H1 (cell line): Measurements from ENCODE around the gene EIPR1. TPM values are rescaled to one million over a fixed set of nuclear protein-coding genes. Genes with fewer than 3 reads are reported as not detected.

Experiments
- CTCF ChIA-PET: fragments of 300-600 bp; sonication (Branson Sonifier 250); formaldehyde crosslinking; loops from one replicate; lab custom pipeline; 2021; ENCODE audit not compliant: partially characterized antibody; lab: Charles Lee
- POLR2A ChIA-PET: fragments of 300-600 bp; sonication (Branson Sonifier 250); formaldehyde crosslinking; loops from one replicate; lab custom pipeline; 2021; ENCODE audit warnings: inconsistent platforms; ENCODE audit not compliant: partially characterized antibody; lab: Charles Lee
- DNase-seq, 2 experiments: peaks; one replicate each; pipeline versions ENCODE4 v3.0.0 to v3.0.0-alpha.2; 2010 to 2022; ENCODE audit warnings: low spot score in 2 of 2, low read depth in 1 of 2, mixed read lengths in 1 of 2
- FAIRE-seq: peaks from 2 replicates; lab custom pipeline; 2011; peaks lifted over from hg19 to GRCh38; lab: Jason Lieb, UNC
- H2AFZ ChIP-seq: 2 replicates; pipeline ENCODE4 v1.8.1; 2012; ENCODE audit warnings: low read length, inconsistent platforms
- H2AK5ac ChIP-seq: 2 replicates; pipeline ENCODE4 v1.6.1; 2013; ENCODE audit warnings: low read depth, low read length
- H2BK120ac ChIP-seq: replicated peaks from 2 replicates; pipeline ENCODE3; 2013; ENCODE audit warnings: low read depth, low read length, inconsistent platforms
- H2BK12ac ChIP-seq: 2 replicates; pipeline ENCODE4 v1.6.1; 2013; ENCODE audit warnings: low read depth, low read length
- H2BK15ac ChIP-seq: 2 replicates; pipeline ENCODE4 v1.6.1; 2013; ENCODE audit warnings: low read length
- H2BK20ac ChIP-seq: 2 replicates; pipeline ENCODE4 v1.6.1; 2013; ENCODE audit warnings: low read length
- H2BK5ac ChIP-seq: 2 replicates; pipeline ENCODE4 v1.6.1; 2013; ENCODE audit warnings: low read depth, low read length
- H3K14ac ChIP-seq: 2 replicates; pipeline ENCODE4 v1.6.1; 2013; ENCODE audit warnings: inconsistent platforms; ENCODE audit not compliant: insufficient read length
- H3K18ac ChIP-seq: 2 replicates; pipeline ENCODE4 v1.6.1; 2013; ENCODE audit warnings: low read length; ENCODE audit errors: extremely low read depth
- H3K23ac ChIP-seq: 2 replicates; pipeline ENCODE4 v1.6.1; 2013; ENCODE audit warnings: inconsistent platforms; ENCODE audit not compliant: insufficient read length
- H3K23me2 ChIP-seq: 2 replicates; pipeline ENCODE4 v1.6.1; 2013; ENCODE audit warnings: low read depth, low read length
- H3K27ac ChIP-seq: 2 replicates; pipeline ENCODE4 v1.6.1; 2011; ENCODE audit warnings: low read depth, low read length, inconsistent platforms
- H3K27me3 ChIP-seq, 4 experiments: replicated peaks in 1 of 4; 1 replicate in 1 of 4; 2 replicates in 3 of 4; pipeline versions ENCODE4 v1.6.1 to v1.8.1; 2011 to 2013; ENCODE audit warnings: low read length in 3 of 4, mild to moderate bottlenecking in 3 of 4, inconsistent platforms in 2 of 4, mixed read lengths in 2 of 4, moderate library complexity in 1 of 4; ENCODE audit not compliant: control insufficient read depth in 3 of 4, insufficient read depth in 3 of 4; ENCODE audit errors: extremely low read depth in 1 of 4
- H3K36me3 ChIP-seq, 4 experiments: 2 replicates each; pipeline versions ENCODE4 v1.6.1 to v1.8.1; 2011 to 2013; ENCODE audit warnings: mild to moderate bottlenecking in 4 of 4, low read length in 3 of 4, moderate library complexity in 2 of 4, control low read depth in 1 of 4, inconsistent platforms in 1 of 4; ENCODE audit not compliant: insufficient read depth in 4 of 4, control insufficient read depth in 2 of 4
- H3K4ac ChIP-seq: replicated peaks from 2 replicates; pipeline ENCODE3; 2013; ENCODE audit warnings: low read length, low read depth, mixed read lengths, inconsistent platforms; ENCODE audit not compliant: insufficient read length
- H3K4me1 ChIP-seq, 4 experiments: replicated peaks in 1 of 4; 1 replicate in 1 of 4; 2 replicates in 3 of 4; pipeline versions ENCODE4 v1.6.1 to v1.8.1; 2011 to 2013; ENCODE audit warnings: low read length in 3 of 4, inconsistent platforms in 2 of 4, mixed read lengths in 1 of 4; ENCODE audit not compliant: insufficient read depth in 4 of 4, control insufficient read depth in 3 of 4
- H3K4me2 ChIP-seq, 2 experiments: 2 replicates each; pipeline versions ENCODE4 v1.6.1 to v1.8.1; 2011 to 2013; ENCODE audit warnings: low read depth in 2 of 2, low read length in 2 of 2, control low read depth in 1 of 2, inconsistent platforms in 1 of 2, mild to moderate bottlenecking in 1 of 2; ENCODE audit not compliant: insufficient read depth in 1 of 2
- H3K4me3 ChIP-seq, 4 experiments: fragments of 200-600, 300-600 bp in 1 of 4; sonication (generic), shearing (Covaris generic), sonication (Bioruptor Twin) in 1 of 4; 2 replicates each; pipeline versions ENCODE4 v1.5.1 to v1.8.1; 2011 to 2016; ENCODE audit warnings: low read length in 4 of 4, low read depth in 3 of 4, control low read depth in 2 of 4, inconsistent platforms in 2 of 4, mild to moderate bottlenecking in 2 of 4, mixed read lengths in 1 of 4, moderate library complexity in 1 of 4; ENCODE audit not compliant: insufficient read depth in 2 of 4; ENCODE audit errors: extremely low read depth in 1 of 4
- H3K56ac ChIP-seq: replicated peaks from 2 replicates; pipeline ENCODE3; 2013; ENCODE audit warnings: low read depth, mild to moderate bottlenecking, mixed read lengths, low read length, inconsistent platforms; ENCODE audit not compliant: insufficient read length
- H3K79me1 ChIP-seq: 2 replicates; pipeline ENCODE4 v1.6.1; 2013; ENCODE audit warnings: low read depth, low read length, control low read depth
- H3K79me2 ChIP-seq, 2 experiments: 2 replicates each; pipeline versions ENCODE4 v1.6.1 to v1.8.1; 2012 to 2013; ENCODE audit warnings: low read length in 2 of 2, mild to moderate bottlenecking in 2 of 2, inconsistent platforms in 1 of 2; ENCODE audit not compliant: insufficient read depth in 2 of 2, control insufficient read depth in 1 of 2
- H3K9ac ChIP-seq, 4 experiments: replicated peaks in 1 of 4; 1 replicate in 1 of 4; 2 replicates in 3 of 4; pipeline versions ENCODE4 v1.6.1 to v1.8.1; 2011 to 2013; ENCODE audit warnings: low read depth in 3 of 4, low read length in 3 of 4, control low read depth in 2 of 4, mild to moderate bottlenecking in 2 of 4, moderate library complexity in 2 of 4, inconsistent platforms in 1 of 4; ENCODE audit errors: extremely low read depth in 1 of 4
- H3K9me3 ChIP-seq, 2 experiments: 2 replicates each; pipeline versions ENCODE4 v1.6.1 to v1.8.1; 2012 to 2013; ENCODE audit warnings: mild to moderate bottlenecking in 2 of 2, moderate library complexity in 2 of 2, control low read depth in 1 of 2, inconsistent platforms in 1 of 2, low read depth in 1 of 2, low read length in 1 of 2, mixed read lengths in 1 of 2; ENCODE audit not compliant: insufficient read depth in 2 of 2
- H4K20me1 ChIP-seq, 2 experiments: replicated peaks in 1 of 2; 2 replicates each; pipeline versions ENCODE3 to v1.8.1; 2011 to 2013; ENCODE audit warnings: inconsistent platforms in 2 of 2, low read length in 2 of 2, mild to moderate bottlenecking in 1 of 2; ENCODE audit not compliant: insufficient read depth in 2 of 2, control insufficient read depth in 1 of 2
- H4K5ac ChIP-seq: 2 replicates; pipeline ENCODE4 v1.6.1; 2013; ENCODE audit warnings: low read length, low read depth, mixed read lengths, inconsistent platforms; ENCODE audit not compliant: insufficient read length
- H4K8ac ChIP-seq: 2 replicates; pipeline ENCODE4 v1.8.0; 2013; ENCODE audit warnings: mild to moderate bottlenecking, moderate library complexity, low read length, inconsistent platforms; ENCODE audit not compliant: insufficient read depth; ENCODE audit errors: extremely low read depth
- H4K91ac ChIP-seq: replicated peaks from 2 replicates; pipeline ENCODE3; 2013; ENCODE audit warnings: low read length, mixed read lengths, inconsistent platforms; ENCODE audit not compliant: insufficient read length
- RAD21 ChIP-seq, 2 experiments: IDR thresholded peaks in 1 of 2; conservative IDR thresholded peaks in 1 of 2; 2 replicates each; pipeline ENCODE4 v1.6.1; 2011; ENCODE audit warnings: low read depth in 2 of 2, low read length in 2 of 2, improper control_type of control experiment in 1 of 2, inconsistent platforms in 1 of 2, mild to moderate bottlenecking in 1 of 2, moderate library complexity in 1 of 2
- WGBS, 2 experiments: shearing (Covaris generic) in 1 of 2; methylation state at CpG; one replicate each; pipeline versions ENCODE4 v1.1.6 to v1.1.7; 2013 to 2015; ENCODE audit warnings: low lambda C conversion rate in 2 of 2, mixed read lengths in 2 of 2, inconsistent platforms in 1 of 2, low coverage in 1 of 2, missing lambda C conversion rate in 1 of 2; ENCODE audit not compliant: insufficient replicate concordance in 2 of 2, insufficient coverage in 1 of 2, insufficient read length in 1 of 2; ENCODE audit errors: extremely low coverage in 1 of 2, missing lambda C conversion rate in 1 of 2; 5-methylcytosine and 5-hydroxymethylcytosine counted together
- polyA plus RNA-seq, 7 experiments: library from polyadenylated mRNA; depleted of rRNA in 3 of 7; stranded (reverse) in 5 of 7; unstranded in 2 of 7; fragments of >200 nt in 5 of 7; fragments of 200-250 nt in 2 of 7; gene quantifications; 1 replicate in 5 of 7; 2 replicates in 1 of 7; 4 replicates in 1 of 7; pipeline versions ENCODE4 v1.2.1 to v1.2.3, GENCODE V29; 2011 to 2013; ENCODE audit warnings: missing spikeins in 2 of 7, mixed read lengths in 2 of 7
- total RNA-seq: library from RNA; stranded (reverse); fragmentation: NEBNext Ultra II Directional; extraction: Animal tissue kit (Norgen Biotek cat#: 25700); gene quantifications from 2 replicates; pipeline ENCODE4 v1.2.1, GENCODE V29; 2021

Gene EIPR1
- total and polyA plus RNA-seq, 2 of the 8 experiments (the other 6 are each of a cell fraction or from before 2014, with no cell fraction given): 26.3 to 56.4 TPM

DNA sequence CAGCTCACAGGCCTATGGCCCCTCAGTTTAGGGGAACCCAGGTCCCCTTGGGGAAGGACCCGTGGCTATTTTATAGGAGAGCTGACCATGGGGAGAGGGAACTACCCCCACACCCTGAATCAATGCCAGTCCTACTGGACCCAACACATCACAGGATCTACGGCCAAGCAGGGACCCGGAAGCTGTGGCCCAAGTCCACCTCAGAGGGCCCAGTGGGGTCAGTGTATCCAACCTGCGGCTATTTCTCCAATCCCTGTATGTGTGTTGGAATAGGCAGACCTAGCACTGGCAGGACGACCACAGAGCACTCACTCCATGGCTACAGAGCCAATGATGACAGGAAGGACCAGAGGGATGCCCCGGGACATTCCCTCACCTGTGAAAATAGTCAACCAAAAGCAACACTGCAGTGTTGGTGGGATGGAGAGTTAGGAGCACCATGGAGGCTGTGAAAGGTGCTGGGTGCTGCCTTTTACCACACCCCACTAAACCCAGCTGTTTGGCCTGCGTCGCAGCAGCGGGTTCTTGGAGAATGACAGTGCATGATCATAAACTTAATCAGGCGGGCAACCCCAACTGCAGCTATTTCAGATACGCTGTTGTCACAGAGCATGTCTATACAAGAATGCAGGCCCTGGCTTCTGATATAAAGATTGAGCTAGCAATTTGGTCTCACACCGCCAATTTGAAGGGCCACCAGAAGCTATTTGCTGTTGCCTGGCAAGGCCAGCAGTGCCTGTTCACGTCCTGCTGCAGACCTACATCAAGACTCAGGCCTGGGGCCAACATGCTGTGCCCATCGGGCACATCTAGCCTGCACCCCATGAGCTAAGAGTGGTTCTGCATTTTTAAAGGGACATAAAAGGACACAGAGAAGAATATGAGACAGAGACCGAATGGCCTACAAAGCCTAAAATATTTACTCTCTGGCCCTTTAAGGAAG lies 110.4 kb downstream of the EIPR1 start:
- Histone ChIP-seq H2BK12ac (no peak overlapping the region), H3K23me2 (no peaks in the 10 kb centered on the region), H3K18ac (no peak overlapping the region), H3K9me3 (no peaks in the 10 kb centered on the region), H4K91ac (no peak overlapping the region), H2AK5ac (no peak overlapping the region), H2AFZ (no peak overlapping the region), H4K8ac (no peak overlapping the region), H2BK5ac (no peak overlapping the region), H3K4me3 (no peak overlapping the region), H3K14ac (no peak overlapping the region), H3K4me2 (0 out of 4 replicates have a peak overlapping the region, but pooled peaks have one; percentile 45 to 56), H4K20me1 (peaks cover 2 to 11% of the 10 kb centered on the region in 2 experiments), H3K23ac (no peak overlapping the region), H2BK120ac (no peak overlapping the region), H3K9ac (no peak overlapping the region), H3K36me3 (no peaks in the 10 kb centered on the region), H3K4ac (no peak overlapping the region), H3K4me1 (peaks cover 9 to 24% (median 16%) of the 10 kb centered on the region in 4 experiments), H3K79me1 (peaks cover 6% of the 10 kb centered on the region; the same call in 1 of the 2 replicates), H3K27ac (0 out of 2 replicates have a peak overlapping the region, but pooled peaks have one; percentile 1), H4K5ac (no peak overlapping the region), H2BK20ac (no peak overlapping the region), H3K27me3 (peaks cover 0 to 7% (median 3%) of the 10 kb centered on the region in 4 experiments; a peak in 2 of 7 replicates), H2BK15ac (no peak overlapping the region), H3K56ac (no peak overlapping the region), H3K79me2 (0 out of 4 replicates have a peak, but pooled peaks cover 0 to 4% of the 10 kb centered on the region in 2 experiments)
- ChIA-PET POLR2A (interaction anchor here (1.1 to 1.8 kb wide), 2 partner anchors 21 to 291 kb away, joined by 3 to 4 read pairs; partner anchors contain the start of gene RNASEH1), CTCF (interaction anchor here (1.1 to 1.2 kb wide), 2 partner anchors 9 to 14 kb away, joined by 3 read pairs; no protein-coding TSS in a partner anchor)
- DNase-seq (peak in 1 of 2 experiments; percentile 30), FAIRE-seq (no peak)
- 83% methylated on average over 15 of the region's 15 CpGs; no CpG with 5 or more reads in 1 of the 2 experiments for WGBS, 2 experiments
- no peak for TF ChIP-seq RAD21 (IDR thresholded peaks at IDR 0.05 in 1 of 2, conservative IDR thresholded peaks at IDR 0.05 in 1 of 2; ENCODE audit: low read depth in 2 of 2, low read length in 2 of 2)
